K562 (cell line): ENCODE results near the gene CDC27. TPM values are rescaled to one million over a fixed set of nuclear protein-coding genes. Genes with fewer than 3 reads are reported as not detected.

Experiments
- ATAC-seq: fragments of 200-7000 bp; cut with Tn5 transposase; 3 replicates; pipeline ENCODE4 v1.9.1; 2020; ENCODE audit warnings: moderate library complexity
- BruUV-seq: library from RNA; stranded (reverse); fragments of 400-500 nt; replicated peaks from 2 replicates; lab custom pipeline; 2021; lab: Mats Ljungman, UMichigan
- CTCF ChIA-PET: fragments of 300-600 bp; formaldehyde crosslinking; extraction: SDS; loops from one replicate; lab custom pipeline; 2021; ENCODE audit warnings: low intra/inter-chr PET ratio; lab: Yijun Ruan, JAX
- POLR2A ChIA-PET: fragments of 300-600, 350-650 bp; sonication (Branson Sonifier 250); formaldehyde crosslinking; extraction: SDS; loops from one replicate; lab custom pipeline; 2021; ENCODE audit warnings: antibody characterized with exemption, inconsistent platforms; lab: Yijun Ruan, JAX
- DNase-seq, 4 experiments: peaks; one replicate each; pipeline versions ENCODE4 v3.0.0 to v3.0.0-alpha.2; 2011 to 2018; ENCODE audit warnings: low spot score in 3 of 4, mixed read lengths in 3 of 4; ENCODE audit errors: extremely low read depth in 1 of 4
- FAIRE-seq: peaks from 2 replicates; lab custom pipeline; 2011; peaks lifted over from hg19 to GRCh38; lab: Jason Lieb, UNC
- H2AFZ ChIP-seq: 2 replicates; pipeline ENCODE4 v1.6.0; 2011; ENCODE audit warnings: low read depth, low read length, control low read depth, inconsistent platforms
- H3K27ac ChIP-seq: fragments of 200-600 bp; 3 replicates; pipeline ENCODE4 v1.8.0; 2011; ENCODE audit warnings: low read depth, mild to moderate bottlenecking, control low read depth, inconsistent platforms, low read length, moderate library complexity, mixed read lengths; ENCODE audit errors: extremely low read depth
- H3K27me3 ChIP-seq, 2 experiments: fragments of 300-600 bp in 1 of 2; 2 replicates in 1 of 2; 3 replicates in 1 of 2; pipeline versions ENCODE4 v1.6.0 to v1.8.0; 2011; ENCODE audit warnings: inconsistent platforms in 2 of 2, low read length in 2 of 2, mild to moderate bottlenecking in 1 of 2, mixed read lengths in 1 of 2, moderate library complexity in 1 of 2; ENCODE audit not compliant: control insufficient read depth in 2 of 2, insufficient read depth in 2 of 2
- H3K36me3 ChIP-seq: fragments of 300-600 bp; 3 replicates; pipeline ENCODE4 v1.8.0; 2011; ENCODE audit warnings: mild to moderate bottlenecking, low read length, inconsistent platforms; ENCODE audit not compliant: control insufficient read depth, insufficient read depth
- H3K4me1 ChIP-seq, 2 experiments: fragments of 200-600 bp in 1 of 2; replicated peaks in 1 of 2; 2 replicates in 1 of 2; 3 replicates in 1 of 2; pipeline versions ENCODE4 v1.5.1 to v1.8.0; 2011; ENCODE audit warnings: inconsistent platforms in 2 of 2, low read length in 2 of 2, mild to moderate bottlenecking in 1 of 2, mixed read lengths in 1 of 2, moderate library complexity in 1 of 2; ENCODE audit not compliant: control insufficient read depth in 2 of 2, insufficient read depth in 2 of 2
- H3K4me2 ChIP-seq: 2 replicates; pipeline ENCODE4 v1.6.1; 2011; ENCODE audit warnings: low read length, control low read depth, inconsistent platforms, mixed read lengths; ENCODE audit not compliant: insufficient read depth
- H3K4me3 ChIP-seq: fragments of 200-600 bp; sonication (generic), shearing (Covaris generic); 2 replicates; pipeline ENCODE4 v1.5.1; 2016; ENCODE audit warnings: control low read depth, inconsistent platforms
- H3K79me2 ChIP-seq: fragments of 200-600 bp; 3 replicates; pipeline ENCODE4 v1.8.0; 2011; ENCODE audit warnings: low read length, inconsistent platforms; ENCODE audit not compliant: control insufficient read depth, insufficient read depth
- H3K9ac ChIP-seq, 2 experiments: 2 replicates each; pipeline versions ENCODE4 v1.6.0 to v1.6.1; 2011; ENCODE audit warnings: low read depth in 2 of 2, low read length in 2 of 2, control low read depth in 1 of 2, inconsistent platforms in 1 of 2, mild to moderate bottlenecking in 1 of 2, mixed read lengths in 1 of 2; ENCODE audit not compliant: insufficient read depth in 1 of 2
- H3K9me1 ChIP-seq: one replicate; pipeline ENCODE4 v1.6.0; 2011; ENCODE audit warnings: inconsistent platforms, mild to moderate bottlenecking, low read length, moderate library complexity; ENCODE audit not compliant: control insufficient read depth, insufficient read depth
- H3K9me3 ChIP-seq: replicated peaks from 2 replicates; pipeline ENCODE4 v1.5.1; 2011; ENCODE audit warnings: low read depth, low read length, inconsistent platforms; ENCODE audit not compliant: control insufficient read depth, insufficient read depth
- H4K20me1 ChIP-seq: replicated peaks from 2 replicates; pipeline ENCODE4 v1.6.1; 2011; ENCODE audit warnings: low read length, inconsistent platforms, mixed read lengths; ENCODE audit not compliant: control insufficient read depth, insufficient read depth
- CHD1 ChIP-seq: fragments of 200-600 bp; sonication (generic); IDR thresholded peaks from one replicate; pipeline ENCODE4 v1.6.1; 2012; ENCODE audit warnings: mild to moderate bottlenecking, moderate library complexity, low read length, inconsistent platforms
- E2F3 ChIP-seq: fragments of 250-450 bp; sonication (Bioruptor Pico); IDR thresholded peaks from 2 replicates; pipeline ENCODE4 v1.4.0; 2020; ENCODE audit warnings: mild to moderate bottlenecking
- E2F8 ChIP-seq: fragments of 450-650 bp; IDR thresholded peaks from 2 replicates; pipeline ENCODE4 v1.7.1; 2018; ENCODE audit warnings: mild to moderate bottlenecking, low read depth; ENCODE audit not compliant: partially characterized antibody
- EGR1 ChIP-seq: fragments of 450-650 bp; conservative IDR thresholded peaks from 2 replicates; pipeline ENCODE4 v1.6.1; 2017; ENCODE audit warnings: mild to moderate bottlenecking
- FOXK2 ChIP-seq, 2 experiments: fragments of 450-650 bp; IDR thresholded peaks in 1 of 2; conservative IDR thresholded peaks in 1 of 2; 2 replicates each; pipeline ENCODE4 v1.6.1; 2016; ENCODE audit warnings: low read depth in 2 of 2, mild to moderate bottlenecking in 1 of 2
- GTF2E2 ChIP-seq: fragments of 200-800 bp; sonication (Bioruptor generic); IDR thresholded peaks from 2 replicates; pipeline ENCODE4 v1.6.1; 2016; ENCODE audit warnings: missing genetic modification characterization, missing compliant biosample characterization
- HOXB6 ChIP-seq: fragments of 250-450 bp; sonication (Bioruptor Pico); IDR thresholded peaks from 2 replicates; pipeline ENCODE4 v1.5.1; 2022; ENCODE audit warnings: mild to moderate bottlenecking, borderline replicate concordance
- KDM1A ChIP-seq, 2 experiments: fragments of 450-650 bp; IDR thresholded peaks; 2 replicates each; pipeline ENCODE4 v1.6.1; 2016; ENCODE audit warnings: mild to moderate bottlenecking in 2 of 2
- NFRKB ChIP-seq: fragments of 450-650 bp; IDR thresholded peaks from 2 replicates; pipeline ENCODE4 v1.6.1; 2016; ENCODE audit warnings: low read depth
- NFYB ChIP-seq: IDR thresholded peaks from 2 replicates; pipeline ENCODE4 v1.6.1; 2011; ENCODE audit warnings: mild to moderate bottlenecking, moderate library complexity; ENCODE audit not compliant: insufficient read length; ENCODE audit errors: extremely low read depth
- POLR2A ChIP-seq: fragments of 450-650 bp; conservative IDR thresholded peaks from 2 replicates; pipeline ENCODE4 v1.6.1; 2016
- SMARCC2 ChIP-seq: fragments of 450-650 bp; IDR thresholded peaks from 2 replicates; pipeline ENCODE4 v1.6.1; 2017; ENCODE audit warnings: antibody characterized with exemption, moderate library complexity, mild to moderate bottlenecking, low read depth
- STAT5A ChIP-seq: IDR thresholded peaks from 2 replicates; pipeline ENCODE4 v1.6.1; 2012; ENCODE audit warnings: low read length, inconsistent platforms, borderline replicate concordance
- TCFL5 ChIP-seq: fragments of 250-450 bp; sonication (Bioruptor Pico); conservative IDR thresholded peaks from 2 replicates; pipeline ENCODE4 v1.6.1; 2021; ENCODE audit warnings: mild to moderate bottlenecking, moderate library complexity, matching md5 sums
- TRIM28 ChIP-seq: fragments of 450-650 bp; IDR thresholded peaks from 2 replicates; pipeline ENCODE4 v1.6.1; 2017
- ZEB2 ChIP-seq: fragments of 450-650 bp; IDR thresholded peaks from 2 replicates; pipeline ENCODE4 v1.6.1; 2016
- ZNF146 ChIP-seq: IDR thresholded peaks from one replicate; pipeline ENCODE4 v1.6.1; 2018; ENCODE audit warnings: missing compliant biosample characterization; ENCODE audit not compliant: unreplicated experiment
- ZNF197 ChIP-seq: fragments of 200-800 bp; sonication (Bioruptor generic); IDR thresholded peaks from 2 replicates; pipeline ENCODE4 v1.6.1; 2016; ENCODE audit warnings: low read depth, missing genetic modification characterization, missing compliant biosample characterization
- ZNF76 ChIP-seq: fragments of 250-450 bp; sonication (Bioruptor Pico); IDR thresholded peaks from 2 replicates; pipeline ENCODE4 v1.4.0; 2020; ENCODE audit warnings: mild to moderate bottlenecking, moderate library complexity, borderline replicate concordance
- WGBS: fragments of 100-300 bp; shearing (Covaris generic); methylation state at CpG from one replicate; pipeline ENCODE4 v1.1.6; 2016; ENCODE audit warnings: low coverage, mixed read lengths; ENCODE audit not compliant: insufficient coverage; ENCODE audit errors: missing lambda C conversion rate; 5-methylcytosine and 5-hydroxymethylcytosine counted together
- in situ Hi-C: fragments of 300-500 bp; cut with MboI; formaldehyde crosslinking; loops from 4 replicates; pipeline ENCODE4 v1.15.0; 2018; ENCODE audit warnings: inconsistent platforms, mixed read lengths
- intact Hi-C: fragments of 100-400 bp; cut with micrococcal nuclease; formaldehyde crosslinking; loops from 2 replicates; pipeline ENCODE4 v1.14.2; 2022
- polyA plus RNA-seq, 8 experiments: library from polyadenylated mRNA; depleted of rRNA in 4 of 8; stranded (reverse) in 5 of 8; unstranded in 3 of 8; fragments of >200 nt; fragmentation: Nextera tagmentation in 2 of 8; fragmentation: Illumina TruSeq in 1 of 8; extraction: Ambion mirVana in 2 of 8; extraction: Trizol in 1 of 8; gene quantifications; 2 replicates each; pipeline versions ENCODE4 v1.2.1 to v1.2.3, GENCODE V29; 2011 to 2014; ENCODE audit warnings: inconsistent platforms in 1 of 8, missing spikeins in 1 of 8
- total RNA-seq, 7 experiments: library from RNA; depleted of rRNA in 6 of 7; stranded (reverse); fragments of >200 nt in 6 of 7; fragmentation: Illumina TruSeq in 2 of 7; extraction: Trizol in 2 of 7; gene quantifications; 2 replicates each; pipeline versions ENCODE4 v1.2.1 to v1.2.3, GENCODE V29; 2011 to 2021; ENCODE audit warnings: low replicate concordance in 1 of 7
- TF ChIP-seq, protein P1 (sequence below): sonication (generic); formaldehyde crosslinking; IDR thresholded peaks from 2 replicates; pipeline ENCODE4 v1.8.1; 2023; ENCODE audit warnings: mild to moderate bottlenecking, missing genetic modification reagents

CDC27 gene
- total and polyA plus RNA-seq, 9 of the 15 experiments (the other 6 are each of a cell fraction or from before 2014, with no cell fraction given) = 28.6 to 155 (median 94.1) TPM

GRCh38 chr17:47209499-47209898 is 20.4 kb upstream of the CDC27 start:
- POLR2A ChIA-PET = interaction anchor here (1.0 to 3.5 kb wide), 9 partner anchors 9 to 27 kb away, joined by 3 to 26 read pairs (median 7); partner anchors contain the start of gene CDC27
- ATAC-seq = peak; percentile 34
- peak in 2 of 4 experiments; percentile 47 to 50 for DNase-seq
- Histone ChIP-seq H2AFZ (peak overlapping the region; percentile 91), H3K4me2 (peak overlapping the region; percentile 98), H3K4me3 (peak overlapping the region; percentile 51), H3K9me1 (no peaks in the 10 kb centered on the region), H4K20me1 (no peaks in the 10 kb centered on the region), H3K9me3 (no peaks in the 10 kb centered on the region), H3K27me3 (no peaks in the 10 kb centered on the region), H3K4me1 (peaks cover 28 to 48% of the 10 kb centered on the region in 2 experiments), H3K9ac (peak overlapping the region; percentile 85 to 92), H3K79me2 (peaks cover 56% of the 10 kb centered on the region), H3K27ac (peak overlapping the region; percentile 89), H3K36me3 (peaks cover 22% of the 10 kb centered on the region)
- WGBS = 11% methylated on average over 3 of the region's 3 CpGs
- intact Hi-C loops = loop anchor here (1.0 to 2.0 kb wide), 2 partner anchors 12 to 21 kb away; partner anchors contain the start of gene CDC27
- CTCF ChIA-PET = interaction anchor here (0.5 kb wide), 1 partner anchor 1176 kb away, joined by 3 read pairs; no protein-coding TSS in a partner anchor
- FAIRE-seq = peak; percentile 11
- in situ Hi-C loops = no loop called here
- BruUV-seq = TSS peak; percentile 66
- TF ChIP-seq SMARCC2 = no peak
- no peak for TF ChIP-seq GTF2E2 (tag)
- no peak for TF ChIP-seq HOXB6
- no peak for TF ChIP-seq E2F8
- TF ChIP-seq NFYB = no peak
- TF ChIP-seq FOXK2 (conservative IDR thresholded peaks at IDR 0.05 in 1 of 2, IDR thresholded peaks at IDR 0.05 in 1 of 2; ENCODE audit: low read depth in 2 of 2) = no peak
- TF ChIP-seq POLR2A = peak; percentile 46
- no peak for TF ChIP-seq STAT5A
- no peak for TF ChIP-seq ZNF76
- TF ChIP-seq TRIM28 = peak; percentile 15; the same call in 1 of the 2 replicates
- TF ChIP-seq NFRKB = 0 out of 2 replicates have a peak, but pooled peaks have one; percentile 37
- no peak for TF ChIP-seq ZEB2
- no peak for TF ChIP-seq TCFL5 (CRISPR knock-in tag)
- TF ChIP-seq EGR1 = peak; percentile 29
- TF ChIP-seq CHD1 = peak; percentile 73
- TF ChIP-seq, protein P1, sequence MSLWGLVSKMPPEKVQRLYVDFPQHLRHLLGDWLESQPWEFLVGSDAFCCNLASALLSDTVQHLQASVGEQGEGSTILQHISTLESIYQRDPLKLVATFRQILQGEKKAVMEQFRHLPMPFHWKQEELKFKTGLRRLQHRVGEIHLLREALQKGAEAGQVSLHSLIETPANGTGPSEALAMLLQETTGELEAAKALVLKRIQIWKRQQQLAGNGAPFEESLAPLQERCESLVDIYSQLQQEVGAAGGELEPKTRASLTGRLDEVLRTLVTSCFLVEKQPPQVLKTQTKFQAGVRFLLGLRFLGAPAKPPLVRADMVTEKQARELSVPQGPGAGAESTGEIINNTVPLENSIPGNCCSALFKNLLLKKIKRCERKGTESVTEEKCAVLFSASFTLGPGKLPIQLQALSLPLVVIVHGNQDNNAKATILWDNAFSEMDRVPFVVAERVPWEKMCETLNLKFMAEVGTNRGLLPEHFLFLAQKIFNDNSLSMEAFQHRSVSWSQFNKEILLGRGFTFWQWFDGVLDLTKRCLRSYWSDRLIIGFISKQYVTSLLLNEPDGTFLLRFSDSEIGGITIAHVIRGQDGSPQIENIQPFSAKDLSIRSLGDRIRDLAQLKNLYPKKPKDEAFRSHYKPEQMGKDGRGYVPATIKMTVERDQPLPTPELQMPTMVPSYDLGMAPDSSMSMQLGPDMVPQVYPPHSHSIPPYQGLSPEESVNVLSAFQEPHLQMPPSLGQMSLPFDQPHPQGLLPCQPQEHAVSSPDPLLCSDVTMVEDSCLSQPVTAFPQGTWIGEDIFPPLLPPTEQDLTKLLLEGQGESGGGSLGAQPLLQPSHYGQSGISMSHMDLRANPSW (CRISPR knock-in tag) = no peak
- peak; percentile 59; the same call in 1 of the 2 replicates for TF ChIP-seq ZNF197
- 0 out of 4 replicates have a peak, but pooled peaks of 1 of the 2 experiments have one; percentile 1 for TF ChIP-seq KDM1A (IDR thresholded peaks at IDR 0.05)
- TF ChIP-seq ZNF146 (CRISPR knock-in tag) = no peak
- TF ChIP-seq E2F3 (CRISPR knock-in tag) = 0 out of 2 replicates have a peak, but pooled peaks have one; percentile 2
